ENCODE measurements around the gene CCDC106. TPM values are rescaled to one million over a fixed set of nuclear protein-coding genes. Genes with fewer than 3 reads are reported as not detected.

Gene CCDC106
- total RNA-seq, 1 experiment from 2014 or later: 47.8 TPM

- Histone ChIP-seq H3K36me3 (ENCODE audit: control insufficient read depth, insufficient read depth, low read length) (peaks cover 13% of the 10 kb centered on the region), H3K27me3 (ENCODE audit: control insufficient read depth, insufficient read depth, low read length) (no peaks in the 10 kb centered on the region), H3K4me3 (ENCODE audit: low read depth in 2 of 2, low read length in 2 of 2) (peak overlapping the region; percentile 63 to 93), H3K27ac (ENCODE audit: low read length) (peak overlapping the region; percentile 96), H3K9me3 (ENCODE audit: control insufficient read depth, insufficient read depth, low read depth, low read length) (no peaks in the 10 kb centered on the region), H3K4me1 (ENCODE audit: control insufficient read depth, insufficient read depth, low read length) (peaks cover 50% of the 10 kb centered on the region)
- CTCF ChIA-PET: interaction anchor here (0.7 kb wide), 1 partner anchor 119 kb away, joined by 3 read pairs; no protein-coding TSS in a partner anchor
- intact Hi-C loops (cut with micrococcal nuclease; ENCODE audit: unreplicated experiment): no loop called here
- POLR2A ChIA-PET: no interaction called here
- DNase-seq (ENCODE audit: low read depth, low spot score) (no peak), ATAC-seq (no peak)
- BruUV-seq (replicated peaks): no TSS peak
- TF ChIP-seq POLR2AphosphoS5 (IDR thresholded peaks at IDR 0.05; ENCODE audit: low read depth, low read length): no peak; the same call in 1 of the 2 replicates
- TF ChIP-seq REST (IDR thresholded peaks at IDR 0.05; ENCODE audit: insufficient read depth in 1 of 2, low read depth in 2 of 2, low read length in 1 of 2): no peak
- in situ Hi-C loops (cut with HindIII; ENCODE audit: low pct_unique_long_range_greater_than_20kb, low sequenced_read_pairs): no loop called here
Measured at GRCh38 chr19:55644842-55645511, 3.0 kb upstream of the CCDC106 start.

- Histone ChIP-seq H3K27ac (ENCODE audit: low read length) (peak overlapping the region; percentile 96), H3K4me1 (ENCODE audit: control insufficient read depth, insufficient read depth, low read length) (peaks cover 45% of the 10 kb centered on the region), H3K27me3 (ENCODE audit: control insufficient read depth, insufficient read depth, low read length) (no peaks in the 10 kb centered on the region), H3K9me3 (ENCODE audit: control insufficient read depth, insufficient read depth, low read depth, low read length) (no peaks in the 10 kb centered on the region), H3K4me3 (ENCODE audit: low read depth in 2 of 2, low read length in 2 of 2) (peak overlapping the region; percentile 63 to 93; a peak in 2 of 4 replicates), H3K36me3 (ENCODE audit: control insufficient read depth, insufficient read depth, low read length) (peaks cover 13% of the 10 kb centered on the region)
- POLR2A ChIA-PET: no interaction called here
- TF ChIP-seq POLR2AphosphoS5 (IDR thresholded peaks at IDR 0.05; ENCODE audit: low read depth, low read length) (peak; percentile 45; the same call in 1 of the 2 replicates), REST (IDR thresholded peaks at IDR 0.05; ENCODE audit: insufficient read depth in 1 of 2, low read depth in 2 of 2, low read length in 1 of 2) (no peak)
- CTCF ChIA-PET: interaction anchor here (0.7 kb wide), 1 partner anchor 120 kb away, joined by 3 read pairs; no protein-coding TSS in a partner anchor
- DNase-seq (ENCODE audit: low read depth, low spot score) (no peak), ATAC-seq (no peak)
- intact Hi-C loops (cut with micrococcal nuclease; ENCODE audit: unreplicated experiment) (no loop called here), in situ Hi-C loops (cut with HindIII; ENCODE audit: low pct_unique_long_range_greater_than_20kb, low sequenced_read_pairs) (no loop called here)
- no TSS peak for BruUV-seq (replicated peaks)
Measured at GRCh38 chr19:55645512-55645881, 2.5 kb upstream of the CCDC106 start.
